Activated CD4-positive, alpha-beta T cell treated with anti-CD3 and anti-CD28 coated beads, Interleukin-2, amount 50 U/mL, for 48 hours (primary cell): Measurements from ENCODE around the gene TPSG1.
"Not testable (repeated sequence)": the region's sequence is repeated elsewhere in the genome, so short reads cannot be mapped to it uniquely, and the experiment has no call there.

Experiments
- DNase-seq, 2 experiments: peaks; one replicate each; pipeline ENCODE4 v3.0.0-alpha.2; 2020

TPSG1 gene

DNA sequence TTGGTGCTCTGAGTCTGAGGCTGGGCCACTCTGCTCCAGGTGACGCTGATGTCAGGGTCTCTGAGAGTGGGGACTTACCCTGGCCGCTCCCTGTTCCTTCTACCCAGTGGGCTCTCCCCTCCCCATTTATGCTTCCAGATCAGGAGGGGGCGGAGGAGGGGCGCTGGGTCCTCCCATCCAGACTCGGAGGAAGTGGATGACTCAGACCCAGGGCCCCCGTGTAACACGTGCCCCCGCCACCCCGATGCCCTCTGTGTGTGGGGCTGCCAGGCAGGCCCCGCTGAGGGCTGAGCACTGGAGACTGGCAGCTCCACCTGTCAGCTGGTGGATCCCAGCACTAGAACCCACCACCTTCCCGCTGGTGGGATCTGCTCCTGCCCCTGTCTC lies 5.0 kb upstream of the TPSG1 start, which contains the start of gene TPSB2:
Gene TPSB2, minus strand, starts transcription at position 101 of the 387 bp plus-strand sequence. CDS start 233 bp downstream, outside the sequence.
- not testable (repeated sequence) for DNase-seq

DNA sequence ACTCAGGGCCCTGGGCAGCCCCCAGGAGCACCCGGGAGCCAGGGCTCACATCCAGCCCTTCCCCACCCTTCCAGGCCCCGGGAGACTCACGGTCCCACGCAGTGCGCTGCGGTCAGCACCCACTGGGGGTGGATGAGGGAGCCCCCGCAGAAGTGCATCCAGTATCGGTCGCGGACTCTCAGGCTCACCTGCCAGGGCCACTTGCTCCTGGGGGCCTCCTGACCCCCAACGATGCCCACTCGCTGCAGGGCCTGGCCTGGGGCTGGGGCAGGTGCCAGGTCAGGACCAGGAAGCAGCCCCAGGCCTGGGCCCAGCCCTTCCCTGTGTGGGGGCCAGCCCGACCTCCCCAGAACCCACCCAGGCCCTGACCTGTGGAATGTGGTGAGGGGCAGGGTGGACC lies 4.4 kb upstream of the TPSG1 start:
- DNase-seq = not testable (repeated sequence)

DNA sequence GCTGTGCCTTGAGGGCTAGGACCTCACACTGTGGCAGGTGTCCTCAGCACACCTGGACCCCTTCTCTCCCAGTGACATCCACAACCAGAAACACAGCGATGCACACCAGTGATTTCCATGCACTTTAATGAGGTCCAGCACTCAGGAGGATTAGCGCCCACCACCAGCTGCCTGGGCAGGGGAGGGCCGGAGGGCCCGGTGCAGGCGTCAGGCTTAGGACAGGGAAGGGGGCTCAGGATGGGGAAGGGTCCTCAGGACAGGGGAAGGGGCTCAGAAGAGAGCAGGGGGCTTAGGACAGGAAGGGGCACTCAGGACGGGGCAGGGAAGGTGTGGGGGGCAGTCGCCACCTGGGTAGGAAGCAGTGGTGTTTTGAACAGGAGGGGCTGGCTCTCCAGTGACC lies 3.2 kb upstream of the TPSG1 start:
- not testable (repeated sequence) for DNase-seq

DNA sequence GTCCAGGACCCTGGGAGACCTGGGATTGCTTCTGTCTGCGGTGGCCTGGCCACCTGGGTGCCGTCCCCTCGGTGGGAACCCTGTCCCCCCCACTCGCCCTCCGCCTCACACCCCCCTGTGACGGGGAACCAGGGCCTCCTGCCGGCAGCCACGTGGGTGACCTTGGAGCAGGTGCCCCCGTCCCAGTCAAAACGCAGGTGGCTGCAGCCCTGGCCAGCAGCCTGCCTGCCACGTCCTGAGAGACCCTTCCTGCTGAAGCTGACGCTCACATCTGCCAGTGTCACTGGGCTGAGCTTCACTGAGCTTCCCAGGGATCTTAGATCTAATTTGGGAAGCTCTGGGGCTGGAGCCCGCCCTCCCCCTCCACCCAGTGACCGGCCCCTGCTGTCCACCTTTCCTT lies 1.6 kb upstream of the TPSG1 start:
- DNase-seq = not testable (repeated sequence)

DNA sequence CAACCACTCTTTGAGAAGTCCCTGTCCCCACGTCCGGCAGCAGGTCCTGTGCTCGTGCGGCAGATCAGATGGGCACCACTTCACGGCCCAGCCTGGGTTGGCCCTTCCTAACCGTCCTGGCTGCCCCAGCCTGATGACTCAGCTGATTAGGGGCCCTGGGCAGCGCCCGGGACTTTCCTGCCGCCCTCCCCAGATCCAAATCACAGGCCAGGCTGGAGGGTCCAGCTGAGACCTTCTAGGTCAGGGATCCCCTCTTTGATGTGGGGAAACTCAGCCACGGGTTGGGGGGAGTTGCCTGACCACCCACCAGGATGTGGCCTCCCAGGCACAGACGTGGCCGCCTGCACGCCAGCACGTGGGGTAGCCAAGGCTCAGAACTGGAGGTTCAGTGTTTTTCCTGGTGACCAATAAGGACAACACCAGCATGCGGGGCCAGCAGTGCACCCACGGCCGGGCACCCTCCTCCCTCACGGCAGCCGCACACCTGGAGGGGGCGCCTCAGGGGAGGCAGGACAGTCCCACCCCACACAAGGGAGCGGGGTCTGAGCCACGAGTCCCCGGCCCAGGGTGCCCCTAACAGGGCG lies 752 bp upstream of the TPSG1 start:
- DNase-seq = not testable (repeated sequence)

DNA sequence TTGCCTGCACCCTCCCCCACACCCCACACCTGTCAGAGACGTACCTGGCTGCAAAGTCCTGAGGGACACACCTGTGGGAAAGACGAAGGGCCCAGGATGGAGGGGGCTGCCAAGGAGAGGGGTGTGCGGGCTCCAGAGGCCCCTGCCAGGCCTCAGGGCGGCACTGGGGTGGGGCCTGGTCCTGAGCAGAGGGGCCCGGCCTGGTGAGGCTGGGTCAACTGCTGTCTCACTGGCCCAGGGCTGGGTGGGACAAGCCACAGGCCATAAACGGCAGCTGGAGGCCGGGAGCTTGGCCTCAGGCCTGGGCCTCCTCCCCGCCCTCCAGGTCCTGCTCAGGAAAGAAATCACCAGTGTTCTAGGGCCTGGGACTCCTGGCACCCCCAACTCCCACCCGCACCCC lies 510 bp downstream of the TPSG1 start:
- DNase-seq = no peak

DNA sequence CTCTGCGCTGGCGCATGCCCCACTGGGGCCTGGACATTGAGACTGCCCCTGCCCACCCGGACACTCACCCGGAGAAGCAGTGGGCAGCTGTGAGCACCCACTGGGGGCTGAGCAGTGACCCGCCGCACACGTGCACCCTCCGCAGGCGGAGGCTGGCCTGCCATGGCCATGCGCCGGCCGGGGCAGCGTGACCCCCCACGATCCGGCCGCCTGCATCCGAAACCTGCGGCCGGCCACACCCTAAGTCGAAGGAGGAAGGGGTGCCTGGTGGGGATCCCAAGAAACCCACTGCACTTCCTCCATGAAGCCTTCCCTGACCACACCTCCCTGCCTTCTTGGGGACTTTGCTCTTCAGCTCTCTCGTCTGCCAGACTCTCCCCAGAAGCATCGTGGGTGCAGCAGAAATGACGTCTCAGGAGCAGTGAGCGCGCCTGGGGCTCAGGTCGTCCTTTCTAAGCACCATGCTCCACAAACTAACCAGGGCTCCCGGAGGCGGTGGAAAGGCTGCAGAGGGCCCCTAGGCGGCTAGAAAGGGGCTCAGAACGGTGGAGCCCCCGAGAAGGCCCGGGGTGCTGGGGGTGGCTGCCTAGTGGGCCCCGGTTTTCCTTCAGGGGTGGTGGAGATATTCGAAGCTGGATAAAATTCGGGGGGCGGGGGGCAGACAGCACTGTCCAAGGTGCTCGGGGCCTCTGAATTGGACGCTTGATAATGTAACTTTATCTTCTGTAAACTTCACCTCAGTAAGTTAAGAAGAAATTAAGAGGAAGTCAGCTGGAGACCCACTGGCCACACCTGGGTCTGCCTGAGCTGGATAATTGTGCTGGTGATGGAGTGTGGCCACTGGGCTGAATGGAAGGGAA lies 1.5 kb downstream of the TPSG1 start:
- DNase-seq = no peak

DNA sequence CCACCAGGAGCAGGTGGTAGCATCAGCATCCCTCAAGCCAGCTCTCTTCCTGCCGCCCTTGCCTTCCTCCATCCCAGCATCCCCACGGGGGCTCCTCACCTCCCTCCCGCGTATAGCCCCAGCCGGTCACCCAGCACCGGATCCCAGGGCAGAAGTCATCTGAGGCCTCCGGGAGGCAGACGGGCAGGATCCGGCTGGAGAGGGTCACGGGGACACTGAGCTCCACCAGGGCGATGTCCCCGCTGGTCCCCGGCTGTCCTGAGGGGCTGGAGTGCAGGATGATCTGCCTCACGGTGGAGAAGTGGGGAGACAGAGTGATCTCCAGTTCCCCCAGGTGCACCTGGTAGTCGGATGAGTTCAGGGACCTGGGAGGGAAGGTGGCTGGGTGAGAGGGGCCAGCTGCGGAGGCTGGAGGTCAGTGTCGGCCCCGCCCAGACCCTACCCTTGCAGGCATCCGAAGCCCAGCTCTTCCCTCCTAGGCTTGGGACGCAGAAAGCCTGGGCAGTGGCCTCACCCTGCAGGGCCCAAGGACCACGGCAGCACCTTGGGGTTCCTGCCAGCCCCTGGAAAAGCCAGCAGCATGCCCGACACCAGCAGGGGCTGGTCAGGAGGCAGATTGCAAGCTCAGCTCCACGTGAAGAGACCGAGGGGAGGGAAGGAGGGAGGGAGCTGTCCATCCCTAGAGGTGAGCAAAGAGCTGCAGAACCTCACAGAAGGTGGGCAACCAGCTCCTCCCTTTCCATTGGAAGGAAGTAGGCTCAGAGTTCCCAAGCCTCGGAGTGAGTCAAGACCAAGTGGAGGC lies 2.3 kb downstream of the TPSG1 start:
- no peak for DNase-seq

DNA sequence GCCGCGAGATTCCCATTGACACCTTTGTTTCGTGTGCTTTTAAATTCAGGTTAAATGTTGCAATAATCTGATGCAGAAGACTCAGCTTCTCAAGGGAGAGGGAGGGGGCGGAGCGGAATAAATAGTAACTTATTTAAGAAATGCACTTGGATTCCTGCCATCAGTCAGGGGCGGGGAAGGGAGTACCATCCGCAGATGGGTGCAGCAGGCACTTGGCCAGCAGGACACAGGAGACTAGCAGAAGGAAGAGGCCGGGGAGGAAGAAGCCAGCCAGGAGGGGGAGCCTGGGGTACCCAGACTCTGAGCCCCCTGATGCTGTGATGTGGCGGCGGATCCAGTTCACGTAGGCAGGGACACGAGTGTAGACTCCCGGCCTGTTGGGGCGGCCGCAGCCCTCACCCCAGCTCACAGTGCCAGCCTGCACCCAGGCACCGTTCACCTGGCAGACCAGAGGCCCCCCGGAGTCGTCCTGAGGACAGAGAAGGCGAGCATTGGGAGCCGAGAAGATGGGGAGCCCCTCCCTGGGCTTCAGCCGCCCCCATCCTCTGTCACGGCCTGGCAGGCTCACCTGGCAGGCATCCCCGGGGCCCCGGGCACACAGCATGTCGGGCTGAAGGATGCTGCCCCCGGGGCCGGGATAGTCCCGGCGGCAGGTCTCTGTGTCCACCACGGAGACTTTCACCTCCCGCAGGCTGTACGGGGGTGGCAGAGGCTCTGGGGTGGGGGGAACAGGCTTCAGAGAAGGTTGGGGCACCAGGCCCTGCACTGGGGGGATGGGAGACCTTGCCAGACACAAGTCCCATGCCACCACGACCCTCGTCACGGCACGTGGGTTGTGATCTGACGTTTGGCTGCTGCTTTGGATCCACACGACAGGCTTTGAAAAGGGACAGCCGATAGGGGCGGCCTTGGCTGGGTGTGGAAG lies 3.2 kb downstream of the TPSG1 start:
- no peak for DNase-seq

DNA sequence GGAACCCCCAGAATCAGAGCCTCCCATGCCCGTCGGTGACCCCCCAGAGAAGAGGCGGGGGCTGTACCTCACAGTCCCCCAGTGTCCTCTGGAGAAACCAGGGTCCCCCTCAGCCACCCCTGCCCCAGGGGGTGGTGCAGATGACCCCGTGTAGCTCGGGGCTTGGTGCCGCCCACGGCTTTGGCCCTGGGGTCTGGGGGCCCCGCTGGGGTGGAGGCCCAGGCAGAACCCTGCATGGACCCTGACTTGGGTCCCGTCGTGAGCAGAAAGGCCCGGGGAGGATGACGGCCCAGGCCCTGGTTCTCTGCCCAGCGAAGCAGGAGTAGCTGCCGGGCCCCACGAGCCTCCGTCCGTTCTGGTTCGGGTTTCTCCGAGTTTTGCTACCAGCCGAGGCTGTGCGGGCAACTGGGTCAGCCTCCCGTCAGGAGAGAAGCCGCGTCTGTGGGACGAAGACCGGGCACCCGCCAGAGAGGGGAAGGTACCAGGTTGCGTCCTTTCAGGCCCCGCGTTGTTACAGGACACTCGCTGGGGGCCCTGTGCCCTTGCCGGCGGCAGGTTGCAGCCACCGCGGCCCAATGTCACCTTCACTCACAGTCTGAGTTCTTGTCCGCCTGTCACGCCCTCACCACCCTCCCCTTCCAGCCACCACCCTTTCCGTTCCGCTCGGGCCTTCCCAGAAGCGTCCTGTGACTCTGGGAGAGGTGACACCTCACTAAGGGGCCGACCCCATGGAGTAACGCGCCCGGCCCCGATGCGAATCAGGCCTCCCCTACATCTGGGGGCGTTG lies 4.0 kb downstream of the TPSG1 start:
- DNase-seq = no peak

DNA sequence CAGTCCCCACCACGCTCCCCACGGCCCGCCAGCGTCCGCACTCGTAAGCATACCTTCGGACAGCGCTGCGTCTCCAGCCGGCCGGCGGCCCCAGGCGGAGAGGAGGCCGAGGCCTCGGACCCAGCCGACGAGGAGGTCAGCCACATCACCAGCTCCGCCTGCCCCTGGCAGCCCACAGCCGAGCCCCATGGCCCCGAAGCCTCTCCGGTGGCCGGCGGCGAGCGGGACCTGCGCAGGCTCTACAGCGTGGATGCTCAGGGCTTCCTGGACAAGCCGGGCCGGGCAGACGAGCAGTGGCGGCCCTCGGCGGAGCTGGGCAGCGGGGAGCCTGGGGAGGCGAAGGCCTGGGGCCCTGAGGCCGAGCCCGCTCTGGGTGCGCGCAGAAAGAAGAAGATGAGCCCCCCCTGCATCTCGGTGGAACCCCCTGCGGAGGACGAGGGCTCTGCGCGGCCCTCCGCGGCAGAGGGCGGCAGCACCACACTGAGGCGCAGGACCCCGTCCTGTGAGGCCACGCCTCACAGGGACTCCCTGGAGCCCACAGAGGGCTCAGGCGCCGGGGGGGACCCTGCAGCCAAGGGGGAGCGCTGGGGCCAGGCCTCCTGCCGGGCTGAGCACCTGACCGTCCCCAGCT lies 4.9 kb downstream of the TPSG1 start:
- no peak for DNase-seq

DNA sequence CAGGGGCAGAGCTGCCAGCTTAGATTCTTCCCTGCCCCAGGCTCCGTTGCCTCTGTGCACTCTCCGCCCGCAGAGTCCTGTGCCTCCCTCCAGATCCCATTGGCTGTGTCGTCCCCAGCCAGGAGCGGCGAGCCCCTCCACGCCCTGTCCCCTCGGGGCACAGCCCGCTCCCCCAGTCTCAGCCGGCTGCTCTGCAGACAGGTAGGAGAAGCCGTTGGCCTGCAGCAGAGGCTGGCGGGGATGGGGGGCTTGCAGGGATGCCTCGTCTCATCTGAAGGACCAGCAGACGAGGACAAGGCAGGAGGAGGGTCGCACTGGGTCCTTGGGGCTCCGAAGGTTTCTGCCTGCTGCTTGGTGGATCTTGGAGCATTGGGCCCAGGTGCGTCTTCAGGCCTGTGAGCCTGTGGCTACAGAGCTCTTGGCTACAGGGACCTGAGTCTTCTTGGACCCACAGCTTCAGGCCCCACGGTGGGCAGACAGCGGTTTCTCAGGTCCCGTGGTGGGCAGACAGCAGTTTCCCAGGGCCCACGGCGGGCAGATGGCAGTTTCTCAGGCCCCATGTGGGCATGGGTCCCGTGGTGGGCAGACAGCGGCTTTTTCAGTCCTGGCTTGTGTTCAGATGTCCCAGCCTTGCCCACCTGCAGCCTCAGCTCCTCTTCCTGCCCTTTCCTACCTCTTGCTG lies 6.0 kb downstream of the TPSG1 start:
- DNase-seq = no peak

DNA sequence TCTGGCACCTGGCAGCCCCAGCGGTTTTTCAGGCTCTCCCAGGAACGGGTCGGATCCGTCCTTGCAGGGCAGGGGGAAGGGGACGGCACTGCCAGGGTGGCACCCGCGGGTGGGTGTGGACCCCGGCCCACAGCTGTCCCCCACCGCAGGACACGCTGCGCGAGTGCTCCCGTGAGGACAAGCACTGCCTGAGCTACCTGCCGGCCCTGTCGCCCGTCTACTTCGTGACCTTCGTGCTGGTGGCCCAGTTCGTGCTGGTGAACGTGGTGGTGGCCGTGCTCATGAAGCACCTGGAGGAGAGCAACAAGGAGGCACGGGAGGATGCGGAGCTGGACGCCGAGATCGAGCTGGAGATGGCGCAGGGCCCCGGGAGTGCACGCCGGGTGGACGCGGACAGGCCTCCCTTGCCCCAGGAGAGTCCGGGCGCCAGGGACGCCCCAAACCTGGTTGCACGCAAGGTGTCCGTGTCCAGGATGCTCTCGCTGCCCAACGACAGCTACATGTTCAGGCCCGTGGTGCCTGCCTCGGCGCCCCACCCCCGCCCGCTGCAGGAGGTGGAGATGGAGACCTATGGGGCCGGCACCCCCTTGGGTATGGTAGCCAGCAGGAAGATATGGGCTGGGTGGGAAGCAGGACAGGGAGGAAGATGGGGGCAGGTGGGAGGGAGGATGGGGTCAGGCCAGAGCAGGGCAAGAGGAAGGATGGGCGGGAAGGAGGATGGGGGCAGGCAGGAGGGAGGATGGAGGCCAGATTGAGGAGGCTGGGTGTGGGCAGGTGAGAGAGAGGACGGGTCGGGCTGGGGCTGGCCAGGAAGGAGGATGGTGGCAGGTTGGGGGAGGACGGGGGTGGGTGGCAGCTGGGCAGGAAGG lies 6.8 kb downstream of the TPSG1 start:
- no peak for DNase-seq

DNA sequence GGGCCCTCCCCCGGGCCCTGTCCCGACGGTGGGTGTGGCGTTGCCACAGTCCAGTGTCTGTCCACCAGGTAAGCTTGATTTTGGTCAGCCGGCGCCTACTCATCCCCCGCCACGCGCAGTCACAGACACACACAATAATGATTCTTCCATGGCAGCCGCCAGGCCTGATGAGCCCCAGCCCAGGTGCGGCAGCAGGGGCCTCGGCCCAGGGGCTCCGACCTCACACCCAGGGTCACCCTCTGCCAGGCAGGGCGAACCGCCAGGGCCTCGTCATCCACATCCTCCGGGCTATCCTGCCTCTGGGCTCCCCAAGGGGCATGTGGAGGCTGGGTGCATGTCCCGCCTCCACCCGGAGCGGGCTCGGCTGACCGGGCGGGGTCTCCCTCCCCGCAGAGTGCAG lies 7.5 kb downstream of the TPSG1 start:
- DNase-seq = no peak

DNA sequence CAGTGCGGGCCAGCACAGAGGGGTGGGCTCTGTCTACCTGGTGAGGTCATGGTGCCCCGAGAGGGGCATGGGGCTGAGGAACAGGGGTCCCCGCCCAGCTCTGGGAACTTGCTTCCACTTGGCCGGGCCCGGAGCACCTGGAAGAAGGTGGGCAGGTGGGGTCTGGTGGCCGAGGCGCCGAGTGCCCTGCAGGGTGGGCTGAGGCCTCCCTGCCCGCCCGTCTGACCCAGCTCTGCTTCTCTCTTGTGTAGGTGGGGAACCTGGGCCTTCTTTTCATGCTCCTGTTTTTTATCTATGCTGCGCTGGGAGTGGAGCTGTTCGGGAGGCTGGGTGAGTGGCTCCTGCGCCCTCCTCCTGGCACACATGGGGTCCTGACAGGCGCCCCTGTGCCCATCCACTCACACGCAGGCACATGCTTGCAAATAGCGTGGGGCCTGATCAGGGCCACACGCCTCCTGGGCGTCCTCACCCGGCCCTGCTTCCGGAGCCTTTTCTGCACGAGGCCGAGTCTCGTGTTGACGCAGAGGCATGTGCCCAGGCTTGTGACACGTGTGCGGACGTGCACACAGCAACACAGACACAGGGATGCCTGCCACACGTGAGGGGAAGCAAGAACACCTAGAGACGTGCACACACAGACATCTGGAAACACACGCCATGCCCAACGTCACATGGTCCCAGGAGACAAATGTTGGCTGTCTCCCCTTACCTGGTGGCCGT lies 8.2 kb downstream of the TPSG1 start:
- no peak for DNase-seq

DNA sequence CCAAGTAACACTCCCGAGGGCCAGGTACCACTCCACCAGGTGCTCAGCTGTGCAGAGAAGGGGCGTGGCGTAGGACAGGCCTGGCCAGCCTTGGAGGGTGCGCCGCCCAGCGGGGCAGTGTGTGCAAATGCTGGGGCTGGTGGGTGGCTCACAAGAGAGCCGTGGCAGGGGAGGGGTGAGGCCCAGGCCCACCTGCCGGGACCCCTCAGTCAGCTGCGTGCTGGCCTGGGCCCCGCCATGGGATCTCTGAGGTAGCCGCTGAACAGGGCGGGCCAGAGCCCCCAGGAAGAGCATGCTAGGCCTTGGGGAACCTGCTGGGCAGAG lies 8.8 kb downstream of the TPSG1 start:
- DNase-seq = no peak

DNA sequence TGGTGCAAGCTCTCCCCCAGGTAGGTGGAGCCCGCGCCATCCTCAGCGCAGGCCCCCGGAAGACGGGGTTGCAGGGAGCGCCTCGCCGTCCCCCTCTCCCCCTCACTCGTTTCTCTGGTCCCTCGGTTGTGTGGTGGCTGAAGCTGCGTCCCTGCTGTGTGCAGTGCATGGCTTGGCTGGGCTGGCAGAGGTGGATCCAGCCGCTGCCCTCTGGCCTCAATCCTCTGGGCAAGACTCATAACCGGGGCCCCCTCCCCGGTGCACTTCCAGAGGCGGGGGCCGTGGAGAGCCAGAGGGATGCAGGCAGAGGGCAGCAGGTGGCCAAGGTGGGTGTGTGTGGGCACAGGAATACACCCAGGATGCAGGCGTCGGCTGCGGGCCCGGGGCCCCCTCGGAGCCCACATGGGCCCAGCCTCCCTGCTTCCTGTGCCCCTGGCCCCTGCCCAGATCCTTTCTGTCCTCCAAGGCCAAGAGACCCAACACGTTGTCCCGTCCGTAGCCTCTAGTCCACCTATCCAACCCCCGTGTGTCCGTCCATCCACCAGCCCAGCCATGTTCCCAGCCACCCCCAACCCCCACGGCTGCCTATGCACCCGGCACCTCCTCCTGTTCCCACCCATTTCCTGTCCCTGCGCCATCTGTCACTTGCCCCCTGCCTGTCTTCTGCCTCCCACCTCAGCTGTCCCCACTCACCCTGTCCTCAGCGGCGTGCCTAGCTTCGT lies 9.3 kb downstream of the TPSG1 start:
- DNase-seq = no peak

DNA sequence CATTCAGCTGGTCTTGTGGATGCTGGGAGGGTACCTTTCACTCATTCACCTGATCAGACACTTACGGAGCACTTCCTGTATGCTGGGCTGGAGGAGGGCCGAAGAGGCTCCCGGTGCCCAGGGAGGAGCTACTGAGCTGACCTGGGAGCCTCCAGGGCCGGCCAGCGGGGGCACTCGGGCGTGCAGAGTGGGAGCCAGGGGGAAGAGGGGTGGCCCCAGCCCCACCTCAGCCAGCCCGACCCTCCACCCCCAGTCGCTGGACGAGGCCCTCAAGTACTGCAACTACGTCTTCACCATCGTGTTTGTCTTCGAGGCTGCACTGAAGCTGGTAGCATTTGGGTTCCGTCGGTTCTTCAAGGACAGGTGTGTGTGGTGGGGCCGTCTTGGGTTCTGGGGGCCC lies 10.3 kb downstream of the TPSG1 start:
- DNase-seq = no peak
